ENCODE data around the gene SLC16A5. TPM values are rescaled to one million over a fixed set of nuclear protein-coding genes. Genes with fewer than 3 reads are reported as not detected.

SLC16A5 gene
- polyA plus RNA-seq, 3 donors, result 26.1 to 99.4 (median 27.0) TPM

- Histone ChIP-seq H3K4me2 (replicated peaks; ENCODE audit: extremely low read depth, low read length, poor library complexity, severe bottlenecking) (peak overlapping the region; percentile 89), H3K9ac (ENCODE audit: insufficient read depth, low read length, poor library complexity, severe bottlenecking) (peak overlapping the region; percentile 71), H3K36me3 (replicated peaks in 1 of 2; ENCODE audit: control insufficient read depth in 1 of 2, insufficient read depth in 2 of 2, low read length in 2 of 2) (peaks cover 13 to 21% of the 10 kb centered on the region in 2 donors), H3K27me3 (ENCODE audit: control insufficient read depth in 2 of 2, insufficient read depth in 2 of 2, low read length in 2 of 2) (no peaks in the 10 kb centered on the region), H4K20me1 (ENCODE audit: insufficient read depth, low read length) (peaks cover 14% of the 10 kb centered on the region), H3K4me3 (replicated peaks in 1 of 3; ENCODE audit: low read depth in 2 of 3, low read length in 3 of 3) (peak overlapping the region; percentile 44 to 85 (median 64)), H3K27ac (ENCODE audit: low read depth in 1 of 2, low read length in 2 of 2) (peak overlapping the region; percentile 56 to 81), H2AFZ (ENCODE audit: insufficient read depth, low read depth, low read length, poor library complexity, severe bottlenecking) (peak overlapping the region; percentile 95), H3K9me3 (replicated peaks in 1 of 2; ENCODE audit: control insufficient read depth in 1 of 2, insufficient read depth in 1 of 2, low read length in 2 of 2) (no peaks in the 10 kb centered on the region), H3K4me1 (ENCODE audit: control insufficient read depth in 1 of 2, insufficient read depth in 2 of 2, low read length in 2 of 2) (peaks cover 47 to 48% of the 10 kb centered on the region in 2 donors), H3K79me2 (ENCODE audit: insufficient read depth, low read length) (peaks cover 40% of the 10 kb centered on the region)
- no peaks in the 10 kb centered on the region for H3K9me3 Mint-ChIP-seq
- H3K27ac Mint-ChIP-seq, result peak overlapping the region; percentile 62 to 85 (median 80)
- H3K36me3 Mint-ChIP-seq, result peaks cover 30 to 37% of the 10 kb centered on the region in 2 donors
- peak overlapping the region; percentile 84 to 94 for H3K4me3 Mint-ChIP-seq
- H3K27me3 Mint-ChIP-seq (ENCODE audit: low read depth in 3 of 3), result peaks cover 0 to 1% (median 0%) of the 10 kb centered on the region in 3 donors
- 3% methylated on average over 20 of the region's 22 CpGs for WGBS (ENCODE audit: insufficient coverage)
- peaks cover 59% of the 10 kb centered on the region for H3K4me1 Mint-ChIP-seq
- DNase-seq, result peak; percentile 83 to 87 (median 85)
- TF ChIP-seq, protein P1, sequence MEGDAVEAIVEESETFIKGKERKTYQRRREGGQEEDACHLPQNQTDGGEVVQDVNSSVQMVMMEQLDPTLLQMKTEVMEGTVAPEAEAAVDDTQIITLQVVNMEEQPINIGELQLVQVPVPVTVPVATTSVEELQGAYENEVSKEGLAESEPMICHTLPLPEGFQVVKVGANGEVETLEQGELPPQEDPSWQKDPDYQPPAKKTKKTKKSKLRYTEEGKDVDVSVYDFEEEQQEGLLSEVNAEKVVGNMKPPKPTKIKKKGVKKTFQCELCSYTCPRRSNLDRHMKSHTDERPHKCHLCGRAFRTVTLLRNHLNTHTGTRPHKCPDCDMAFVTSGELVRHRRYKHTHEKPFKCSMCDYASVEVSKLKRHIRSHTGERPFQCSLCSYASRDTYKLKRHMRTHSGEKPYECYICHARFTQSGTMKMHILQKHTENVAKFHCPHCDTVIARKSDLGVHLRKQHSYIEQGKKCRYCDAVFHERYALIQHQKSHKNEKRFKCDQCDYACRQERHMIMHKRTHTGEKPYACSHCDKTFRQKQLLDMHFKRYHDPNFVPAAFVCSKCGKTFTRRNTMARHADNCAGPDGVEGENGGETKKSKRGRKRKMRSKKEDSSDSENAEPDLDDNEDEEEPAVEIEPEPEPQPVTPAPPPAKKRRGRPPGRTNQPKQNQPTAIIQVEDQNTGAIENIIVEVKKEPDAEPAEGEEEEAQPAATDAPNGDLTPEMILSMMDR (IDR thresholded peaks at IDR 0.05), result peak; percentile 92
- intact Hi-C loops (cut with micrococcal nuclease), result loop anchor here (2.0 to 10.0 kb wide), 5 partner anchors 37 to 91 kb away; partner anchors contain the start of genes JPT1 (in 1 of the 2) and NUP85 (in 1 of the 2)
Observed at GRCh38 chr17:75113798-75114551, 26.2 kb downstream of the SLC16A5 start.

- TF ChIP-seq, protein P1 (IDR thresholded peaks at IDR 0.05), result no peak
- 48% methylated on average over 6 of the region's 19 CpGs for WGBS (ENCODE audit: insufficient coverage)
- Histone ChIP-seq H3K9ac (ENCODE audit: insufficient read depth, low read length, poor library complexity, severe bottlenecking) (peak overlapping the region; percentile 71), H3K4me2 (replicated peaks; ENCODE audit: extremely low read depth, low read length, poor library complexity, severe bottlenecking) (peak overlapping the region; percentile 89), H3K4me3 (replicated peaks in 1 of 3; ENCODE audit: low read depth in 2 of 3, low read length in 3 of 3) (peak overlapping the region; percentile 44 to 85 (median 64)), H3K27me3 (ENCODE audit: control insufficient read depth in 2 of 2, insufficient read depth in 2 of 2, low read length in 2 of 2) (no peaks in the 10 kb centered on the region), H3K27ac (ENCODE audit: low read depth in 1 of 2, low read length in 2 of 2) (peak overlapping the region; percentile 56 to 81), H3K79me2 (ENCODE audit: insufficient read depth, low read length) (peaks cover 40% of the 10 kb centered on the region), H3K4me1 (ENCODE audit: control insufficient read depth in 1 of 2, insufficient read depth in 2 of 2, low read length in 2 of 2) (peaks cover 43 to 44% of the 10 kb centered on the region in 2 donors), H4K20me1 (ENCODE audit: insufficient read depth, low read length) (peaks cover 14% of the 10 kb centered on the region), H3K9me3 (replicated peaks in 1 of 2; ENCODE audit: control insufficient read depth in 1 of 2, insufficient read depth in 1 of 2, low read length in 2 of 2) (no peaks in the 10 kb centered on the region), H2AFZ (ENCODE audit: insufficient read depth, low read depth, low read length, poor library complexity, severe bottlenecking) (peak overlapping the region; percentile 95), H3K36me3 (replicated peaks in 1 of 2; ENCODE audit: control insufficient read depth in 1 of 2, insufficient read depth in 2 of 2, low read length in 2 of 2) (peaks cover 13 to 22% of the 10 kb centered on the region in 2 donors)
- intact Hi-C loops (cut with micrococcal nuclease), result loop anchor here (2.0 to 10.0 kb wide), 5 partner anchors 37 to 90 kb away; partner anchors contain the start of genes JPT1 (in 1 of the 2) and NUP85 (in 1 of the 2)
- Mint-ChIP-seq H3K4me1 (peaks cover 57% of the 10 kb centered on the region), H3K36me3 (peaks cover 32 to 38% of the 10 kb centered on the region in 2 donors), H3K9me3 (no peaks in the 10 kb centered on the region), H3K4me3 (peak overlapping the region; percentile 84 to 94), H3K27me3 (ENCODE audit: low read depth in 3 of 3) (no peaks in the 10 kb centered on the region), H3K27ac (peak overlapping the region; percentile 62 to 85 (median 80))
- no peak for DNase-seq
Observed at GRCh38 chr17:75114552-75115314, 27.0 kb downstream of the SLC16A5 start.

All from CD14-positive monocyte (primary cell).